MG63 (cell line): ENCODE results near the gene CDH6. TPM values are rescaled to one million over a fixed set of nuclear protein-coding genes. Genes with fewer than 3 reads are reported as not detected.

Experiments used
- DNase-seq: peaks from one replicate; pipeline ENCODE4 v3.0.0-alpha.2; 2020
- H3K27me3 ChIP-seq: fragments of 250-450 bp; sonication (Bioruptor Pico); 2 replicates; pipeline ENCODE4 v1.5.1; 2020; ENCODE audit warnings: mild to moderate bottlenecking, moderate library complexity
- H3K36me3 ChIP-seq: fragments of 250-450 bp; sonication (Bioruptor Pico); 2 replicates; pipeline ENCODE4 v1.5.1; 2020; ENCODE audit warnings: mild to moderate bottlenecking, moderate library complexity
- H3K4me3 ChIP-seq: fragments of 250-450 bp; sonication (Bioruptor Pico); 2 replicates; pipeline ENCODE4 v1.5.1; 2020; ENCODE audit warnings: mild to moderate bottlenecking, moderate library complexity
- H3K9me3 ChIP-seq: fragments of 250-450 bp; sonication (Bioruptor Pico); 2 replicates; pipeline ENCODE4 v1.5.1; 2020; ENCODE audit warnings: mild to moderate bottlenecking, moderate library complexity
- total RNA-seq: library from RNA; depleted of rRNA; stranded (reverse); fragments of >200 nt; shearing (Covaris generic); gene quantifications from 2 replicates; pipeline ENCODE4 v1.2.3, GENCODE V29; 2014; ENCODE audit warnings: low replicate concordance; rRNA removed

CDH6 gene
- total RNA-seq = 242 and 244 TPM in 2 replicates

GRCh38 chr5:31193591-31194467 lies at the start of gene CDH6:
Gene CDH6, plus strand, starts transcription at chr5:31193686. Its CDS starts 73,788 bp downstream, at chr5:31267474.
- DNase-seq = peak; percentile 87
- Histone ChIP-seq H3K4me3 (peak within 1 kb of the TSS; percentile 74), H3K27me3 (no peaks in the 10 kb centered on the region), H3K36me3 (peaks cover 24% of the 10 kb centered on the region), H3K9me3 (no peaks in the 10 kb centered on the region)

GRCh38 chr5:31144364-31144763 lies 49.1 kb upstream of the CDH6 start:
- Histone ChIP-seq H3K27me3 (no peaks in the 10 kb centered on the region), H3K36me3 (no peaks in the 10 kb centered on the region), H3K4me3 (no peak overlapping the region), H3K9me3 (no peaks in the 10 kb centered on the region)
- no peak for DNase-seq

- Histone ChIP-seq H3K4me3 (no peak overlapping the region), H3K36me3 (no peaks in the 10 kb centered on the region), H3K9me3 (no peaks in the 10 kb centered on the region), H3K27me3 (no peaks in the 10 kb centered on the region)
- DNase-seq = no peak
Measured at GRCh38 chr5:31148959-31149475, 44.5 kb upstream of the CDH6 start.

- no peaks in the 10 kb centered on the region for H3K9me3 ChIP-seq
- no peaks in the 10 kb centered on the region for H3K36me3 ChIP-seq
- no peak overlapping the region for H3K4me3 ChIP-seq
- DNase-seq = no peak
- no peaks in the 10 kb centered on the region for H3K27me3 ChIP-seq
Measured at GRCh38 chr5:31153521-31153920, 40.0 kb upstream of the CDH6 start.

- Histone ChIP-seq H3K4me3 (no peak overlapping the region), H3K27me3 (no peaks in the 10 kb centered on the region)
- no peak for DNase-seq
Measured at GRCh38 chr5:31156631-31157160, 36.8 kb upstream of the CDH6 start.

GRCh38 chr5:31157720-31158119 lies 35.8 kb upstream of the CDH6 start:
- Histone ChIP-seq H3K4me3 (no peak overlapping the region), H3K36me3 (no peaks in the 10 kb centered on the region), H3K9me3 (no peaks in the 10 kb centered on the region), H3K27me3 (no peaks in the 10 kb centered on the region)
- no peak for DNase-seq

More at GRCh38 chr5:31156631-31157160, 36.8 kb upstream of the CDH6 start:
- Histone ChIP-seq H3K36me3 (no peaks in the 10 kb centered on the region), H3K9me3 (no peaks in the 10 kb centered on the region)

- no peak for DNase-seq
- Histone ChIP-seq H3K36me3 (no peaks in the 10 kb centered on the region), H3K9me3 (no peaks in the 10 kb centered on the region), H3K27me3 (no peaks in the 10 kb centered on the region), H3K4me3 (no peak overlapping the region)
Measured at GRCh38 chr5:31158686-31159085, 34.8 kb upstream of the CDH6 start.

GRCh38 chr5:31161781-31162181 lies 31.7 kb upstream of the CDH6 start:
- Histone ChIP-seq H3K27me3 (no peaks in the 10 kb centered on the region), H3K4me3 (no peak overlapping the region), H3K36me3 (no peaks in the 10 kb centered on the region), H3K9me3 (no peaks in the 10 kb centered on the region)
- DNase-seq = no peak

- no peak overlapping the region for H3K4me3 ChIP-seq
- no peak for DNase-seq
- no peaks in the 10 kb centered on the region for H3K36me3 ChIP-seq
- H3K27me3 ChIP-seq = no peaks in the 10 kb centered on the region
- no peaks in the 10 kb centered on the region for H3K9me3 ChIP-seq
Measured at GRCh38 chr5:31165729-31166128, 27.8 kb upstream of the CDH6 start.

- Histone ChIP-seq H3K27me3 (no peaks in the 10 kb centered on the region), H3K9me3 (no peaks in the 10 kb centered on the region)
- DNase-seq = no peak
Measured at GRCh38 chr5:31169379-31169778, 24.1 kb upstream of the CDH6 start.

GRCh38 chr5:31172881-31173280 lies 20.6 kb upstream of the CDH6 start:
- no peaks in the 10 kb centered on the region for H3K27me3 ChIP-seq
- no peak for DNase-seq

More at GRCh38 chr5:31169379-31169778, 24.1 kb upstream of the CDH6 start:
- no peaks in the 10 kb centered on the region for H3K36me3 ChIP-seq
- H3K4me3 ChIP-seq = no peak overlapping the region

GRCh38 chr5:31173614-31174013 lies 19.9 kb upstream of the CDH6 start:
- no peaks in the 10 kb centered on the region for H3K36me3 ChIP-seq
- no peak overlapping the region for H3K4me3 ChIP-seq
- no peaks in the 10 kb centered on the region for H3K27me3 ChIP-seq
- DNase-seq = no peak
- H3K9me3 ChIP-seq = 0 out of 2 replicates have a peak, but pooled peaks cover 2% of the 10 kb centered on the region

More at GRCh38 chr5:31172881-31173280, 20.6 kb upstream of the CDH6 start:
- Histone ChIP-seq H3K36me3 (no peaks in the 10 kb centered on the region), H3K9me3 (0 out of 2 replicates have a peak, but pooled peaks cover 2% of the 10 kb centered on the region), H3K4me3 (no peak overlapping the region)

GRCh38 chr5:31181376-31181987 lies 12.0 kb upstream of the CDH6 start:
- DNase-seq = no peak
- Histone ChIP-seq H3K36me3 (no peaks in the 10 kb centered on the region), H3K4me3 (no peak overlapping the region), H3K9me3 (0 out of 2 replicates have a peak, but pooled peaks cover 2% of the 10 kb centered on the region), H3K27me3 (no peaks in the 10 kb centered on the region)

GRCh38 chr5:31182136-31182535 lies 11.3 kb upstream of the CDH6 start:
- no peak overlapping the region for H3K4me3 ChIP-seq
- no peaks in the 10 kb centered on the region for H3K27me3 ChIP-seq
- no peak for DNase-seq
- H3K9me3 ChIP-seq = 0 out of 2 replicates have a peak, but pooled peaks cover 1% of the 10 kb centered on the region
- H3K36me3 ChIP-seq = no peaks in the 10 kb centered on the region

GRCh38 chr5:31185951-31186350 lies 7.5 kb upstream of the CDH6 start:
- Histone ChIP-seq H3K9me3 (no peaks in the 10 kb centered on the region), H3K27me3 (no peaks in the 10 kb centered on the region), H3K36me3 (no peaks in the 10 kb centered on the region), H3K4me3 (no peak overlapping the region)
- DNase-seq = no peak

GRCh38 chr5:31186672-31187267 lies 6.7 kb upstream of the CDH6 start:
- no peaks in the 10 kb centered on the region for H3K27me3 ChIP-seq
- no peak for DNase-seq
- no peaks in the 10 kb centered on the region for H3K36me3 ChIP-seq
- no peak overlapping the region for H3K4me3 ChIP-seq
- H3K9me3 ChIP-seq = no peaks in the 10 kb centered on the region

- H3K4me3 ChIP-seq = no peak overlapping the region
Measured at GRCh38 chr5:31187591-31187990, 5.9 kb upstream of the CDH6 start.

More at GRCh38 chr5:31187591-31187990, 5.9 kb upstream of the CDH6 start:
- H3K9me3 ChIP-seq = no peaks in the 10 kb centered on the region
- H3K36me3 ChIP-seq = no peaks in the 10 kb centered on the region
- H3K27me3 ChIP-seq = no peaks in the 10 kb centered on the region
- DNase-seq = no peak
